ENCODE results near the gene RGMA.

DNA sequence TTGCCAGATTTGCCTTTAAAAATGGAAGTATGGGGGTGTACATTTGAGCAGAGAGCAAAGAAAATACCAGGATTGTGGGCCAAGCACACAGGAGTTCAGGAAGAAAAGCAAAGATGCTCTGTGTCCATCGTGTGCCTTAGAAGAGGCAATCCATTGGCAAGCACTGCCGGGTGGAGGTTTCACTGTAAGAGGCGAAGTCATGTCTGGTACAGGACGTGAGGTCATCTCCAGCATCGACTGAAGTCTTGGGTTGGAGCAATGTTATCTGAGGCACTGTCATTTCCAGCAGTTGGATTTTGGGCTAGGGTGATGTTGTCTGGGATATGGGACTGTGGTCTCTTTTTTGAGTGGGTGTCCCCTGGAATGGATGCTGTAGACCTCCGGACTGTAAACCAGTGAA is 4.8 kb upstream of the RGMA start:
- TF ChIP-seq, protein P1, sequence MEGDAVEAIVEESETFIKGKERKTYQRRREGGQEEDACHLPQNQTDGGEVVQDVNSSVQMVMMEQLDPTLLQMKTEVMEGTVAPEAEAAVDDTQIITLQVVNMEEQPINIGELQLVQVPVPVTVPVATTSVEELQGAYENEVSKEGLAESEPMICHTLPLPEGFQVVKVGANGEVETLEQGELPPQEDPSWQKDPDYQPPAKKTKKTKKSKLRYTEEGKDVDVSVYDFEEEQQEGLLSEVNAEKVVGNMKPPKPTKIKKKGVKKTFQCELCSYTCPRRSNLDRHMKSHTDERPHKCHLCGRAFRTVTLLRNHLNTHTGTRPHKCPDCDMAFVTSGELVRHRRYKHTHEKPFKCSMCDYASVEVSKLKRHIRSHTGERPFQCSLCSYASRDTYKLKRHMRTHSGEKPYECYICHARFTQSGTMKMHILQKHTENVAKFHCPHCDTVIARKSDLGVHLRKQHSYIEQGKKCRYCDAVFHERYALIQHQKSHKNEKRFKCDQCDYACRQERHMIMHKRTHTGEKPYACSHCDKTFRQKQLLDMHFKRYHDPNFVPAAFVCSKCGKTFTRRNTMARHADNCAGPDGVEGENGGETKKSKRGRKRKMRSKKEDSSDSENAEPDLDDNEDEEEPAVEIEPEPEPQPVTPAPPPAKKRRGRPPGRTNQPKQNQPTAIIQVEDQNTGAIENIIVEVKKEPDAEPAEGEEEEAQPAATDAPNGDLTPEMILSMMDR (IDR thresholded peaks at IDR 0.05) = no peak
- TF ChIP-seq POLR2A (IDR thresholded peaks at IDR 0.05) = no peak

Measured in right lobe of liver (tissue), 4 donors.